CD4-positive, alpha-beta T cell (primary cell): ENCODE results near the gene DVL1. TPM values are rescaled to one million over a fixed set of nuclear protein-coding genes. Genes with fewer than 3 reads are reported as not detected.

Experiments
- ATAC-seq: fragments of 200-7000 bp; cut with Tn5 transposase; one replicate; pipeline ENCODE4 v1.10.0; 2022; ENCODE audit warnings: mild to moderate bottlenecking; ENCODE audit not compliant: poor library complexity
- CTCF ChIA-PET: fragments of 350-600 bp; sonication (Branson Sonifier 250); formaldehyde crosslinking; loops from one replicate; lab custom pipeline; 2021; ENCODE audit warnings: antibody characterized with exemption, inconsistent platforms; lab: Charles Lee
- POLR2A ChIA-PET: fragments of 350-600 bp; sonication (Branson Sonifier 250); formaldehyde crosslinking; loops from one replicate; lab custom pipeline; 2021; ENCODE audit warnings: antibody characterized with exemption, inconsistent platforms; lab: Charles Lee
- DNase-seq, 14 experiments: peaks; one replicate each; pipeline ENCODE4 v3.0.0-alpha.2; 2013 to 2020; ENCODE audit warnings: mixed read lengths in 2 of 14
- H3K27ac ChIP-seq, 2 donors: one replicate each; pipeline versions ENCODE4 v1.5.1 to v1.7.0; 2013; ENCODE audit warnings: low read length in 2 of 2, low read depth in 1 of 2, mild to moderate bottlenecking in 1 of 2
- H3K27me3 ChIP-seq, 2 experiments: 1 replicate in 1 of 2; 2 replicates in 1 of 2; pipeline versions ENCODE4 v1.6.1 to v1.7.0; 2013; ENCODE audit warnings: low read length in 2 of 2, control low read depth in 1 of 2, mild to moderate bottlenecking in 1 of 2, moderate library complexity in 1 of 2; ENCODE audit not compliant: insufficient read depth in 2 of 2, control insufficient read depth in 1 of 2
- H3K36me3 ChIP-seq: one replicate; pipeline ENCODE4 v1.6.1; 2013; ENCODE audit warnings: low read length, control low read depth; ENCODE audit not compliant: insufficient read depth
- H3K4me1 ChIP-seq: one replicate; pipeline ENCODE4 v1.6.1; 2013; ENCODE audit warnings: low read length, control low read depth; ENCODE audit not compliant: insufficient read depth
- H3K4me3 ChIP-seq: one replicate; pipeline ENCODE4 v1.5.1; 2013; ENCODE audit warnings: mild to moderate bottlenecking, low read length, moderate library complexity
- H3K9me3 ChIP-seq, 2 experiments: 1 replicate in 1 of 2; 2 replicates in 1 of 2; pipeline versions ENCODE4 v1.6.1 to v1.7.0; 2013; ENCODE audit warnings: low read length in 2 of 2, mild to moderate bottlenecking in 2 of 2, control low read depth in 1 of 2, moderate library complexity in 1 of 2; ENCODE audit not compliant: control insufficient read depth in 1 of 2, insufficient read depth in 1 of 2
- H3K27ac Mint-ChIP-seq: one replicate; pipeline ENCODE4 v1.8.0; 2020; ENCODE audit warnings: mixed read lengths
- H3K27me3 Mint-ChIP-seq: one replicate; pipeline ENCODE4 v1.8.0; 2021; ENCODE audit warnings: mixed read lengths
- H3K36me3 Mint-ChIP-seq: one replicate; pipeline ENCODE4 v1.8.0; 2021; ENCODE audit warnings: low read depth, mixed read lengths
- H3K4me1 Mint-ChIP-seq: one replicate; pipeline ENCODE4 v1.8.0; 2021; ENCODE audit warnings: low read depth, mixed read lengths
- H3K4me3 Mint-ChIP-seq: one replicate; pipeline ENCODE4 v1.8.0; 2020; ENCODE audit warnings: mild to moderate bottlenecking, mixed read lengths
- H3K9me3 Mint-ChIP-seq: one replicate; pipeline ENCODE4 v1.8.0; 2020; ENCODE audit warnings: mixed read lengths
- CTCF ChIP-seq: fragments of 200-600 bp; IDR thresholded peaks from one replicate; pipeline ENCODE4 v1.8.0; 2022; ENCODE audit warnings: antibody characterized with exemption, mild to moderate bottlenecking
- intact Hi-C, 2 experiments: fragments of 100-400 bp; cut with DNase I in 1 of 2; cut with micrococcal nuclease in 1 of 2; formaldehyde crosslinking; loops; one replicate each; pipeline versions ENCODE4 v1.15.1 to v1.9.0; 2023 to 2025; cut with DNase I, micrococcal nuclease
- total RNA-seq, 174 experiments: library from RNA in 2 of 174; stranded (reverse) in 2 of 174; gene quantifications; one replicate each; pipeline ENCODE4 v1.2.3 and lab custom pipeline; 2021 to 2026

DVL1 gene
- total RNA-seq, 2 experiments from 2014 or later, result 44.9 to 45.5 TPM

DNA sequence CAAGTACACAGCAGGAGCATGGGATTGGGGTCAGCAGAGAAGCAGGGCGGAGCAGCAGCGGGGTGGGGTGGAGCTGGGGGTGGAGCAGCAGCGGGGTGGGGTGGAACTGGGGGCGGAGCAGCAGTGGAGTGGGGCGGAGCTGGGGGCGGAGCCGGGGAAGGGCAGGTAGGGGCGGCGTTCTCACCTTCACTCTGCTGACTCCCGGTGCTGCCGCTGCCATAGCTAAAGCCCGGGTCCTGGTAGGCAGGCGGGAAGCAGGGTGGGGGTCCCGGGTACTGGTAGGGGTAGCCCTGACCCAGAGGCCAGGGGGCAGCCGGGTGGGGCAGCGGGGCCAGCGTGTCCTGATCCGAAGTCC lies 11.4 kb downstream of the DVL1 start:
- Mint-ChIP-seq H3K9me3 (no peaks in the 10 kb centered on the region), H3K4me3 (no peak overlapping the region), H3K4me1 (no peaks in the 10 kb centered on the region), H3K27me3 (no peaks in the 10 kb centered on the region), H3K27ac (no peak overlapping the region), H3K36me3 (peaks cover 7% of the 10 kb centered on the region)
- intact Hi-C loops, result no loop called here
- POLR2A ChIA-PET, result interaction anchor here (1.0 kb wide), 1 partner anchor 38 kb away, joined by 3 read pairs; the partner anchor contains the start of gene AURKAIP1
- no peak for TF ChIP-seq CTCF
- no peak overlapping the region for H3K4me3 ChIP-seq
- CTCF ChIA-PET, result no interaction called here
- H3K27ac ChIP-seq, result no peak overlapping the region
- H3K4me1 ChIP-seq, result no peaks in the 10 kb centered on the region
- peaks cover 15% of the 10 kb centered on the region for H3K36me3 ChIP-seq
- DNase-seq (peak in 5 of 14 experiments; percentile 7 to 57 (median 24)), ATAC-seq (peak; percentile 82)
- no peaks in the 10 kb centered on the region for H3K27me3 ChIP-seq
- peaks cover 0 to 5% of the 10 kb centered on the region in 2 experiments for H3K9me3 ChIP-seq

GRCh38 chr1:1336931-1337792 lies 12.1 kb downstream of the DVL1 start:
- TF ChIP-seq CTCF, result no peak
- DNase-seq (no peak), ATAC-seq (no peak)
- Histone ChIP-seq H3K36me3 (peaks cover 12% of the 10 kb centered on the region), H3K4me3 (no peak overlapping the region), H3K4me1 (no peaks in the 10 kb centered on the region), H3K27me3 (no peaks in the 10 kb centered on the region), H3K9me3 (peaks cover 0 to 5% of the 10 kb centered on the region in 2 experiments), H3K27ac (no peak overlapping the region)
- Mint-ChIP-seq H3K36me3 (peaks cover 7% of the 10 kb centered on the region), H3K27me3 (no peaks in the 10 kb centered on the region), H3K9me3 (no peaks in the 10 kb centered on the region), H3K4me1 (no peaks in the 10 kb centered on the region), H3K4me3 (no peak overlapping the region), H3K27ac (no peak overlapping the region)
- POLR2A ChIA-PET, result interaction anchor here (1.0 kb wide), 1 partner anchor 38 kb away, joined by 3 read pairs; the partner anchor contains the start of gene AURKAIP1
- intact Hi-C loops, result no loop called here
- CTCF ChIA-PET, result no interaction called here

- H3K4me3 Mint-ChIP-seq, result no peak overlapping the region
- no peak for TF ChIP-seq CTCF
- no peaks in the 10 kb centered on the region for H3K27me3 Mint-ChIP-seq
- Histone ChIP-seq H3K9me3 (peaks cover 0 to 5% of the 10 kb centered on the region in 2 experiments), H3K4me1 (no peaks in the 10 kb centered on the region), H3K4me3 (no peak overlapping the region), H3K27ac (no peak overlapping the region), H3K27me3 (no peaks in the 10 kb centered on the region), H3K36me3 (peaks cover 12% of the 10 kb centered on the region)
- peaks cover 7% of the 10 kb centered on the region for H3K36me3 Mint-ChIP-seq
- CTCF ChIA-PET, result no interaction called here
- no peak for ATAC-seq
- H3K27ac Mint-ChIP-seq, result no peak overlapping the region
- H3K9me3 Mint-ChIP-seq, result no peaks in the 10 kb centered on the region
- POLR2A ChIA-PET, result no interaction called here
- H3K4me1 Mint-ChIP-seq, result no peaks in the 10 kb centered on the region
- DNase-seq, result no peak
- intact Hi-C loops, result no loop called here
Observed at GRCh38 chr1:1336446-1336845, 12.8 kb downstream of the DVL1 start.
